Activated CD8-positive, alpha-beta memory T cell treated with anti-CD3 and anti-CD28 coated beads, Interleukin-2, amount 10 ng/mL, durations not matched to agents 7 days and 5 days (primary cell): Measurements from ENCODE around the gene ATP9B. TPM values are rescaled to one million over a fixed set of nuclear protein-coding genes. Genes with fewer than 3 reads are reported as not detected.

Experiments
- ATAC-seq: fragments of 150-1000 bp; cut with Tn5 transposase; one replicate; pipeline ENCODE4 v1.10.0; 2021; ENCODE audit warnings: moderate library complexity
- CTCF ChIA-PET: fragments of 350-600 bp; sonication (Branson Sonifier 250); formaldehyde crosslinking; loops from one replicate; lab custom pipeline; 2021; ENCODE audit warnings: antibody characterized with exemption; lab: Charles Lee
- DNase-seq: peaks from one replicate; pipeline ENCODE4 v3.0.0-alpha.2; 2020
- H3K27ac Mint-ChIP-seq: one replicate; pipeline ENCODE4 v1.8.0; 2021; ENCODE audit warnings: mild to moderate bottlenecking, mixed read lengths
- H3K27me3 Mint-ChIP-seq: one replicate; pipeline ENCODE4 v1.8.0; 2021; ENCODE audit warnings: mixed read lengths
- H3K36me3 Mint-ChIP-seq: one replicate; pipeline ENCODE4 v1.8.0; 2021; ENCODE audit warnings: mild to moderate bottlenecking, mixed read lengths
- H3K4me1 Mint-ChIP-seq: one replicate; pipeline ENCODE4 v1.8.0; 2021; ENCODE audit warnings: mixed read lengths
- H3K4me3 Mint-ChIP-seq: one replicate; pipeline ENCODE4 v1.8.0; 2021; ENCODE audit warnings: mild to moderate bottlenecking, moderate library complexity, mixed read lengths
- H3K9me3 Mint-ChIP-seq: one replicate; pipeline ENCODE4 v1.8.0; 2022; ENCODE audit warnings: low read depth, mixed read lengths
- total RNA-seq, 2 experiments: library from RNA; stranded (reverse); gene quantifications; one replicate each; pipeline ENCODE4 v1.2.3, GENCODE V29; 2021

Gene ATP9B
- total RNA-seq, 2 experiments from 2014 or later, result 21.5 to 31.7 TPM

DNA sequence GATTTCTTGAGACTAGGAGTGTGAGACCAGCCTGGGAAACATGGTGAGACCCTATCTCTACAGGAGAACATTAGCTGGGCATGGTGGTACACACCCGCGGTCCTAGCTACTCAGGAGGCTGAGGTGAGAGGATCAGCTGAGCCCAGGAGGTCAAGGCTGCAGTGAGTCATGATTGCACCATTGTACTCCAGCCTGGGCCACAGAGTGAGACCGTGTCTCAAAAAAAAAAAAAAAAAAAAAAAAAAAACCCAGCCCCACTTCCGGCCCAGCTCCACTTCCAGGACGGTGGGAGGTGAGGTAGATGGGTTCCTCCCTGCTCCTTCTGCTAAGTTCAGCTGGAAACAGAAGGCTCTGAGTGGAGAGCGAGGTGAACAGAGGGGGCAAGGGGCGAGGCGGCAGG is 285.2 kb downstream of the ATP9B start:
- Mint-ChIP-seq H3K4me1 (no peaks in the 10 kb centered on the region), H3K4me3 (no peak overlapping the region), H3K36me3 (no peaks in the 10 kb centered on the region), H3K27ac (no peak overlapping the region), H3K9me3 (no peaks in the 10 kb centered on the region), H3K27me3 (no peaks in the 10 kb centered on the region)
- CTCF ChIA-PET, result no interaction called here
- DNase-seq, result no peak
- no peak for ATAC-seq

DNA sequence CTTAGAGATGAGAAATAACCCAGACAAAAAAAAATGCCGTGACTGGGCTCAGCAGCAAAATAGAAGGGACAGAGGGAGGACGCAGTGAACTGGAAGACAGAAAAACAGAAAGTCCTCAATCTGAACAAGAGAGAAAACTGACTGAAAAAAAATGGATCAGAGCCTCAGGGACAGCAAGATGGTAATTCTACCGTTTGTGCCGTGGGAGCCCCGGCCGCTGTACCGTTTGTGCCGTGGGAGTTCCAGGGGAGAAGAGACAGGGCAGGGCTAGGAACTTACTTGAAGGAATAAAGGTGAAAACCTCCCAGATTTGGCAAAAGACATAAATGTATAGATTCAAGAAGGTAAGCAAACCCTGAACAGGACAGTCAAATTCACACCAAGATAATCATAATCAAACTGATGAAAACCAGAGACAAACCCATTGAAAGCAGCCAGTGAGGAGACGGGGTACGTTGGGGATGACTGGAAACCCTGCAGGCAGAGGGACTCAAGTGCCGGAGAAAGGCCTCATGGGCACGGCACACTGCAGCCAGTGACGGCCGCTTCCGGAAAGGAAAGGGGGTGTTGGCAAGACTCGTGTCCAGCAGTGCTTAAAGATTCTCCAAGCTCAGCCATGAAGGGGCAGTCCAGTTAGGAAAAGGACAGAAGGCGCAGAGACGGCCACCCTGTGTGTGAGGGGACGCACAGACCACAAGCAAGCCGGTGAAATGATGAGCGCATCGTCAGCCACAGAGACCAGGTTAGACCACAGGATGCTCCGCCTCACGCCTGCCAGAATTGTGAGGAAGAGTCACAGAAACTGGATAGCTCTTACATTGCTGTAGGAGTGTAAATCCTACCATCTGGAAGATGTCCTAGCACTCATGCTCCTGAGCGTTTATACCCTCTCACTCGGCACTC is 286.5 kb downstream of the ATP9B start:
- Mint-ChIP-seq H3K27ac (no peak overlapping the region), H3K36me3 (no peaks in the 10 kb centered on the region), H3K4me3 (no peak overlapping the region), H3K4me1 (no peaks in the 10 kb centered on the region), H3K27me3 (no peaks in the 10 kb centered on the region), H3K9me3 (no peaks in the 10 kb centered on the region)
- CTCF ChIA-PET, result no interaction called here
- ATAC-seq (no peak), DNase-seq (no peak)

- no peaks in the 10 kb centered on the region for H3K4me1 Mint-ChIP-seq
- peaks cover 2% of the 10 kb centered on the region for H3K36me3 Mint-ChIP-seq
- DNase-seq (no peak), ATAC-seq (no peak)
- H3K27me3 Mint-ChIP-seq, result no peaks in the 10 kb centered on the region
- H3K4me3 Mint-ChIP-seq, result no peak overlapping the region
- H3K27ac Mint-ChIP-seq, result no peak overlapping the region
- no peaks in the 10 kb centered on the region for H3K9me3 Mint-ChIP-seq
- CTCF ChIA-PET, result no interaction called here
Observed at GRCh38 chr18:79356435-79356834, 287.2 kb downstream of the ATP9B start.

- DNase-seq (no peak), ATAC-seq (no peak)
- CTCF ChIA-PET, result interaction anchor here (1.0 to 2.1 kb wide), 2 partner anchors 14 to 16 kb away, joined by 3 to 5 read pairs; no protein-coding TSS in a partner anchor
- Mint-ChIP-seq H3K36me3 (peaks cover 8% of the 10 kb centered on the region), H3K4me3 (no peak overlapping the region), H3K4me1 (no peaks in the 10 kb centered on the region), H3K27me3 (no peaks in the 10 kb centered on the region), H3K9me3 (no peaks in the 10 kb centered on the region), H3K27ac (no peak overlapping the region)
Observed at GRCh38 chr18:79360933-79361332, 291.7 kb downstream of the ATP9B start.

GRCh38 chr18:79361766-79362522 is 292.8 kb downstream of the ATP9B start:
- Mint-ChIP-seq H3K27ac (no peak overlapping the region), H3K27me3 (no peaks in the 10 kb centered on the region), H3K4me1 (no peaks in the 10 kb centered on the region), H3K4me3 (no peak overlapping the region), H3K36me3 (peaks cover 8% of the 10 kb centered on the region), H3K9me3 (no peaks in the 10 kb centered on the region)
- ATAC-seq, result no peak
- DNase-seq, result no peak
- CTCF ChIA-PET, result interaction anchor here (1.4 kb wide), 1 partner anchor 17 kb away, joined by 4 read pairs; no protein-coding TSS in a partner anchor

DNA sequence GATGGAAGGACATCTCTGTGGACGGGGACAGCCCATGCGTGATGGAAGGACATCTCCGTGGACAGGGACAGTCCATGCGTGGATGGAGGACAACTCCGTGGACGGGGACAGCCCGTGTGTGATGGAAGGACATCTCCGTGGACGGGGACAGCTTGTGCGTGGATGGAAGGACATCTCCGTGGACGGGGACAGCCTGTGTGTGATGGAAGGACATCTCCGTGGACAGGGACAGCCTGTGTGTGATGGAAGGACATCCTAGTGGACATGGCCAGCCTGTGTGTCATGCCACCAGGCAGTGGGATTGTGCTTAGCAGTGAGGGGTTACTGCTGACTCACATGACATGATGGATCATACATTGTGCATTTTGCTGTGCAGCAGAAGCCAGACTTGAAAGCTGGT is 296.5 kb downstream of the ATP9B start:
- peaks cover 10% of the 10 kb centered on the region for H3K4me1 Mint-ChIP-seq
- H3K36me3 Mint-ChIP-seq, result peaks cover 9% of the 10 kb centered on the region
- CTCF ChIA-PET, result interaction anchor here (0.8 kb wide), 1 partner anchor 13 kb away, joined by 4 read pairs; no protein-coding TSS in a partner anchor
- no peak for DNase-seq
- no peaks in the 10 kb centered on the region for H3K9me3 Mint-ChIP-seq
- no peaks in the 10 kb centered on the region for H3K27me3 Mint-ChIP-seq
- H3K27ac Mint-ChIP-seq, result no peak overlapping the region
- no peak overlapping the region for H3K4me3 Mint-ChIP-seq
- no peak for ATAC-seq

DNA sequence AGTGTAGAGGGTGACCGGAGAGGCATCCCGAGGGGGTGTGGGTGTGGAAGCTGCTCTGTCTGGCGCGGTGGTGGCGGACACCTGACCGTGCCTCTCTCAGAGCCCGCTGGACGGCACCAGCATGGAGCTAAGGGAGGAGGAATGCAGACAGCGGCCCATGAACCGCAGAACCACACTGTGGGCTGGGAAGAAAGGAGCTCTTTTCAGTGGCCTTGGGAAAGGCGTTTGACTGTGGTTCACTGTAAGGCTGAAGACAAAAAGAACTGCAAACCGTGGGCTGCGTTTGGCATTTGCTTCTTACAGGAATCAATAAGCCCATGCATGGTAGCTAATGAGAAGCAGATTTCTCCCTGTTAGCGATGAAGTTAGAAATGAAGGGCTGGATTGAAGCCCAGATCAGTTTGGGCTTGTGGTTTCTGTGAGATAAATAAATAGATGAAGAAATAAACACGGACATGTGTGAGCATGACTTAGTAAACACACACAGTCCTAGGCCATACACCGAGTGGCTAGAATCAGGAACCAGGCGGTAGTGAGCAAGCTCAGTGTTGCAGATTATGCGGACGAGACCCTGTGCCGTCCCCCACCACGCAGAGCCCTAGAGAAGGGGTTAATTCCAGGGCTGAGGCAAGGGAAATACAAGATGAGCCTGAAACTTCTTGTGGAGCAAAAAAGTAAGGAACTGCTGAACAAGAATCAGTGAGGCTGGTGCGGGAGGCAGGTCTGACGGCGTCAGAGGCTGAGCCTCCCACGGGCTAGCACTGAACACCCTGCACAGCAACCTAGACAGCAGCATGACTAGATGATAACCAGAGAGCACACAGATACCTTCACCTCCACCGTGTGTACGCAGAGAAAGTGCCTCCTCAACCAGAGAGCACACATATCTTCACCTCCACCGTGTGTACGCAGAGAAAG is 297.2 kb downstream of the ATP9B start:
- no peak for ATAC-seq
- no peak for DNase-seq
- CTCF ChIA-PET, result interaction anchor here (0.8 kb wide), 1 partner anchor 12 kb away, joined by 4 read pairs; no protein-coding TSS in a partner anchor
- no peaks in the 10 kb centered on the region for H3K27me3 Mint-ChIP-seq
- H3K9me3 Mint-ChIP-seq, result no peaks in the 10 kb centered on the region
- H3K4me1 Mint-ChIP-seq, result peaks cover 13% of the 10 kb centered on the region
- peaks cover 7% of the 10 kb centered on the region for H3K36me3 Mint-ChIP-seq
- H3K27ac Mint-ChIP-seq, result no peak overlapping the region
- H3K4me3 Mint-ChIP-seq, result no peak overlapping the region

DNA sequence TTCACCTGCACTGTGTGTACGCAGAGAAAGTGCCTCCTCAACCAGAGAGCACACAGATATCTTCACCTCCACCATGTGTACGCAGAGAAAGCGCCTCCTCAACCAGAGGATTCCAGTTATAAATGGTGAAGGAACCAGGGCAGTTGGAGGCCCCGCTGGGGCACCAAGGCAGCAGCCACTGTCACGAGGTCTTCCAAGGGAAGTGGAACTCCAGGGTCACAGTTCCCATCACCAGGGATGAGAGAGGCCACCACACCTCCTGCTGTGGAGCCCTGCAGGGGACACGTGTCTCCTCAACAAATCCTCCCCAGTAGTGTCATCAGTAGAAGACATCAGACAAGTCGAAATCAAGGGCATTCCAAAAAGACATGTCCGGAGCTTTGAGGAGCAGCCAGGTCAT is 298.3 kb downstream of the ATP9B start:
- Mint-ChIP-seq H3K4me3 (no peak overlapping the region), H3K4me1 (peaks cover 18% of the 10 kb centered on the region), H3K36me3 (peaks cover 7% of the 10 kb centered on the region), H3K9me3 (no peaks in the 10 kb centered on the region), H3K27me3 (no peaks in the 10 kb centered on the region), H3K27ac (no peak overlapping the region)
- CTCF ChIA-PET, result interaction anchor here (1.5 to 1.9 kb wide), 2 partner anchors 11 to 13 kb away, joined by 4 to 6 read pairs; no protein-coding TSS in a partner anchor
- DNase-seq (no peak), ATAC-seq (no peak)

DNA sequence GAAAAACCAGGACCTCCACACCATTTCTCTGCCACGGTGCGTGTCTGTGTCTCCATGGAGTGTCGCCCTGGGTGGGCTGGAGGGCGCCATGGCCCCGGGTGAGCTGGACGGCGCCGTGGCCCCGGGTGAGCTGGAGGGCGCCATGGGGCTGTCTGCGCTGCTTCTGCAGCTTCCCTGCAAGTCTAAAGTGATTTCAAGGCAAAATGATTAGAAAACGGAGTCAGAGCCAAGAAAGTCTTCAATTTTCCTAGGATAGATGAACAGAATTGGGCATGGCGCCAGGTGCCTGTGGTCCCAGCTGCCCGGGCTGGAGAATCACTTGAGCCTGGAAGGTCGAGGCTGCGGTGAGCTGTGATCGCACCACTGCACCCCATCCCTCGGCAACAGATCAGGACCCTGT is 298.8 kb downstream of the ATP9B start:
- Mint-ChIP-seq H3K27me3 (no peaks in the 10 kb centered on the region), H3K36me3 (peaks cover 7% of the 10 kb centered on the region), H3K9me3 (no peaks in the 10 kb centered on the region), H3K4me3 (no peak overlapping the region), H3K27ac (no peak overlapping the region), H3K4me1 (peaks cover 18% of the 10 kb centered on the region)
- ATAC-seq (no peak), DNase-seq (no peak)
- CTCF ChIA-PET, result interaction anchor here (1.5 to 1.9 kb wide), 2 partner anchors 11 to 13 kb away, joined by 4 to 6 read pairs; no protein-coding TSS in a partner anchor

- H3K36me3 Mint-ChIP-seq, result peaks cover 2% of the 10 kb centered on the region
- H3K4me3 Mint-ChIP-seq, result no peak overlapping the region
- peaks cover 18% of the 10 kb centered on the region for H3K4me1 Mint-ChIP-seq
- H3K27me3 Mint-ChIP-seq, result no peaks in the 10 kb centered on the region
- ATAC-seq, result peak; percentile 33
- H3K27ac Mint-ChIP-seq, result no peak overlapping the region
- CTCF ChIA-PET, result interaction anchor here (1.5 to 1.9 kb wide), 2 partner anchors 10 to 12 kb away, joined by 4 to 6 read pairs; no protein-coding TSS in a partner anchor
- no peak for DNase-seq
- H3K9me3 Mint-ChIP-seq, result no peaks in the 10 kb centered on the region
Observed at GRCh38 chr18:79368681-79369080, 299.5 kb downstream of the ATP9B start.

DNA sequence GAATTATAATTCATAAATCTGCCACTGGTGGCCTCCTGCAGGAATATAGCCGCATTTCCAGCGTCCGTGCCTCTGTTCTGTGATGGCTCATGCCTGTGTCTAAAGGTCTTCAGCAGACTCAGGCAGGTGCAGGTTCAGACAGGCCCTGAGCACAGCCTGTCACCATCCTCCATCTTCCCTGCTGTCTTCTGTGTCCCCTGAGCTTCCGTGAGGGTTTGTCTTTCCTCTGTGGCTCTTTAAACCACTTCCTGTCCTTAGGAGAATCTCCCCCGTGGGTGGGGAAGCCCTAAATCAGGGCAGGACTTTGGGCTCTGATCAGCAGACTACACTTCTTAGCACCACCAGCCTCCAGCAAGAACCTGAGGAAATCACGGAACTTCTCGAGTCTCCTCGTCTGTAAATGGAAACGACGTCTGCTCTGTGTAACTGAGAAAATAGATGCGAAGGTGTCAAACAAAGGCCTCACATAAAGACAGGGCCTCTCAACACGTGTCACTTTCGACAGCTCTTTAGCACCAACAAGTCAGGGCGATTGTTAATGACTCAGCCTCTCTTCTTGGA is 302.4 kb downstream of the ATP9B start:
- no peaks in the 10 kb centered on the region for H3K9me3 Mint-ChIP-seq
- DNase-seq, result no peak
- no peak overlapping the region for H3K4me3 Mint-ChIP-seq
- peak overlapping the region; percentile 57 for H3K27ac Mint-ChIP-seq
- H3K36me3 Mint-ChIP-seq, result peaks cover 1% of the 10 kb centered on the region
- peaks cover 18% of the 10 kb centered on the region for H3K4me1 Mint-ChIP-seq
- CTCF ChIA-PET, result interaction anchor here (0.9 kb wide), 1 partner anchor 105 kb away, joined by 3 read pairs; no protein-coding TSS in a partner anchor
- peak; percentile 36 for ATAC-seq
- H3K27me3 Mint-ChIP-seq, result no peaks in the 10 kb centered on the region

DNA sequence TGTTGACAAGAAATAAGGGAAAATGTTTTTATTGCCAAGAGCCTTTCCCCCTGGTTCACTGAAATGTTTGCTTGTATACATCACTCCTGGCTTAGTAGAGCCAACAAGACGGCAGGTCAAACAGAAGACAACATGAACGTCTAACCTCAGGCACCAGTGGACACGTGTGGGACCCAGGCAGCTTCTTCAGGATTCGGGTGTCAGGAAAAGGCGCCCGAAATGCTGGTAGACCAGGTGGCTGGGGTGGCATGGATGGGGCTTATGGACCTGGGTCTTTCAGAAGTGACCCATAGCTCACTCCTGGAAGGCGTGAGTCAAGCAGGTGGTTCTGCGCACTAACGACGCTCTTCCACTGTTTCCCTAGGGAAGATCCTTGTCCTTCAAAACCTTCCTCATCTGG is 303.3 kb downstream of the ATP9B start:
- CTCF ChIA-PET, result interaction anchor here (0.7 kb wide), 1 partner anchor 22 kb away, joined by 3 read pairs; no protein-coding TSS in a partner anchor
- H3K27me3 Mint-ChIP-seq, result no peaks in the 10 kb centered on the region
- ATAC-seq (no peak), DNase-seq (no peak)
- H3K9me3 Mint-ChIP-seq, result no peaks in the 10 kb centered on the region
- H3K27ac Mint-ChIP-seq, result no peak overlapping the region
- H3K4me3 Mint-ChIP-seq, result no peak overlapping the region
- H3K36me3 Mint-ChIP-seq, result peaks cover 1% of the 10 kb centered on the region
- H3K4me1 Mint-ChIP-seq, result peaks cover 18% of the 10 kb centered on the region
